NOMO-1 treated with dmso at 0.1 percent for 144 hours (cell line): Measurements from ENCODE around the gene NDUFB4.

Experiments used
- DNase-seq: peaks from one replicate; lab custom pipeline; 2025; ENCODE audit not compliant: unreplicated experiment; lab: John Stamatoyannopoulos, UW

The NDUFB4 gene

GRCh38 chr3:120596116-120596852 lies at the start of gene NDUFB4:
Gene NDUFB4, plus strand, starts transcription at chr3:120596336. Its CDS starts 24 bp downstream, at chr3:120596360.
- DNase-seq: peak; percentile 90

- no peak for DNase-seq
These were observed 45.6 kb upstream of the NDUFB4 start for GRCh38 chr3:120550546-120550945.

DNA sequence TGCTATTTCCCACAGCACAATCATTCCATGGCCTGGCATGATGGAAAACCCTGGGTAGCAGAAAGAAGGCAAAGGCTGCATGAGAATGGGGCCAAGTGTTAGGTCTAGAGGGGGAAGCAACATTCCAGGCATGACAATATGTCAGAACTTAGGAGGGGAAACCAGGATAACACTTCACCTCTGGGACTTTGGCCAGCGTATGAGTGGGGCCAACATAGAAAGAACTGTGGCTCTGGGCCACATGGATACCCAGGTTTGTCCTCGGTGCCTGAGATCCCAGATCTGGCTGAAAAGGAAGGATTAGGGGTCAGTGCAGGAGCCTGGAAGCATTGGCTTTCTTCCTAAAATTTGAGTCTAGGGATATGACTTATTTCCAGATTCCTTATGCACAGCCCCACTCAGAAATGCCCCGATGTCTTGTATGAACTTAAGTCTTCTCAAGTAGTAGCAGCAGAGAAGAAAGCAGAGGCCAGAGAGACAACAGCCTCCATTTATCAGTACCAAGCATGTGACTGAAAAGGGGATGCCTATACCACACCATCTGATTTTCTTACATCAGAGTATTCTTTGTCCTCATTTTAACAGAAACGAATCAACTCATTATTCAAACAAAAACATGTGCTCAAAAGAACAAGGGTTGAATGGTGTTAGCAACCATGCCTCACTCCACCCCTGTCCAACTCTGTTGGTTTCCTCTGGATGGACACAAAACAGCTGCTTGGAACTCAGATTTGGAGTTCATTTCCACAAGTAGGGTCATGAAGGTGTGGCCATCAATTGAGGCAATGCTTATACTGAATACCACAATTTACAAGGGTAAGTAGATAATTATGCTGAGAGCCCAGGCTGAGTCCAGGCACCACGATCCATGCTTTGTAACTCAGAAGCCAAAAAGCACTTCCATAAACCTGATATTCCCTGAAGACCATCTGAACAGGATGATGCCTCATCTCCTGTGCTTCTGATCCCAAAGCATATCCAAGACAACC lies 43.7 kb upstream of the NDUFB4 start:
- no peak for DNase-seq

- no peak for DNase-seq
These were observed 41.1 kb upstream of the NDUFB4 start for GRCh38 chr3:120554812-120555606.

DNA sequence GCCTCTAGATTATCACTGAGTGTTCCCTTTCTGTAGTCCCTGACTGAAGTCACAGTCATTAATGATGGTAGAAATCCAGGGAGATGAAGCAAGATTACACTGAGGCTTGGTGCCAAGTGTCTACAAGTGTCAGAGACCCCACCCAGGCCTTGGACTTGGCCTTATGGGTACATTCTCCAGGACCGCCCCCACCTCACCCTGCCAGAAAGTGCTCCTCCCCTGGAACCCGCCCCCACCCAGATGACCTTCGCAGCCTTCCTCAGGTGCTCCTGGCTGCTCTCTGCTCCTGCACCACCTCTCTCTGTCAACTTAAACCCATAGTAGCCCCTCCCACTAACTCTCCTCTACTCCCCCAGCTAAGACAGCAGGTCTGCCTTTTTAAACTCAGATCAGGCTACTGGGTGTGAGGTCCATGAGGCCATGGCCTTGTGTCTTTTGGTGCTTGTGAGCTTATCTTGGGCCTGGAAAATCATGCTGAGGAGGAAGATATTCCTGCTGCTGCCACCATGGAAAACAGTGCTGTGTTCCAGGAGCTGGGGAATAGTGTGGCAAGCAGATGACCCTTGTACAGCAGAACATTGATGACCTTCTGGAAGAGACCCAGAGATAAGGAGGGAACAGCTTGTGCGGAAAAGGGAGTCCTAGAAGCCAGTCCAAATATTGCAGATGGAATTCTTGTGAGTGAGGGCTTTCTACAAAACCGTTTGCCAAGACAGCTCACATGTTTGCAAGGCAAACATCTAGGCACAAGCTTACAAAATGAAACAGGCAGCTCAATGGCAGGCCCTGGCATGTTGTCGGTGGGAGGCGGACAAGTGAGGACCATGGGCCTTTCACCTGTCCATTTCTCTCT lies 40.3 kb upstream of the NDUFB4 start:
- DNase-seq: no peak

DNA sequence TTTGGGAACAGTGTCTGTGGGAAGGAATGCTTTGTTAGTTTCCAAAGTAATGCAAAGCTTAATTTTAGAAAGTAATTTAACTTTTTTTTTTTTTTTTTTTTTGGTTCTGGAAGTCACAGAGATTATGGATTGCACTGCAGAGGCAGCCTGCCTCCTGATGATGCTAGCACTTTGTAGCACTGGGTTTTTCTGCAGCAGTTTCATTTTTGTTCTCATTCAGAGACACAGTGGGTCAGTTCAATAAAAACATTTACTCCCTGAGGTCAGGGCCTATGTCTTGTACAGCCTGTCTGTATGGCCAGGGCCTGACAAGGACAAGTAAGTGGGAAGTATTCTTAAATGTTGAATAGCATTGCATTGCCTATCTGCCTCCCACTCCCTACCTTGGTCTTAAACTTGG lies 39.0 kb upstream of the NDUFB4 start:
- DNase-seq: no peak

DNA sequence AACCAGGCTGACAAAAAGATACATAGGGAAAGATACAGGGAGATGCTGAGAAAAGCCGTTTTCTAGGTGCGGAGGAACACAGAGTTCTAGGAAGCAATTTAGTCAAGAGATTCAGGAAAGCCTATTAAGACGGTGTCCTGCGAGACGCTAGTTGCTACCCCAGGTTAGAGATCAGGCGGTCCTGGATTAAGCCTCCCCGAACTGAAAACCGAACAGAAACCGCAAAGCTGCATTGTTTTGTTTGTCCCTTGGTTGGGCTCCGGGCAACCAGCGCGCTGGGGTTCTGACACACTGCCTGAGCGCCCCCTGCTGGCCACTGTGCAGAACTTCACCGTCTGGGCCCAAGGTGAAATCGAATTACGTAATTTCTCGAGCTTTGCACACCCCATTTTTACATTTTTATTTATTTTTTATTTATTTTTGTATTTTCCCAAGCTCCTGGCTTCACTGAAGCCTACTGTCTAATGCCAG lies 37.3 kb upstream of the NDUFB4 start:
- peak; percentile 78 for DNase-seq

- DNase-seq: peak; percentile 37
These were observed 36.7 kb upstream of the NDUFB4 start for GRCh38 chr3:120559242-120560061.

GRCh38 chr3:120560304-120561250 lies 35.6 kb upstream of the NDUFB4 start:
- no peak for DNase-seq

- peak; percentile 37 for DNase-seq
These were observed 34.7 kb upstream of the NDUFB4 start for GRCh38 chr3:120561251-120562045.

DNA sequence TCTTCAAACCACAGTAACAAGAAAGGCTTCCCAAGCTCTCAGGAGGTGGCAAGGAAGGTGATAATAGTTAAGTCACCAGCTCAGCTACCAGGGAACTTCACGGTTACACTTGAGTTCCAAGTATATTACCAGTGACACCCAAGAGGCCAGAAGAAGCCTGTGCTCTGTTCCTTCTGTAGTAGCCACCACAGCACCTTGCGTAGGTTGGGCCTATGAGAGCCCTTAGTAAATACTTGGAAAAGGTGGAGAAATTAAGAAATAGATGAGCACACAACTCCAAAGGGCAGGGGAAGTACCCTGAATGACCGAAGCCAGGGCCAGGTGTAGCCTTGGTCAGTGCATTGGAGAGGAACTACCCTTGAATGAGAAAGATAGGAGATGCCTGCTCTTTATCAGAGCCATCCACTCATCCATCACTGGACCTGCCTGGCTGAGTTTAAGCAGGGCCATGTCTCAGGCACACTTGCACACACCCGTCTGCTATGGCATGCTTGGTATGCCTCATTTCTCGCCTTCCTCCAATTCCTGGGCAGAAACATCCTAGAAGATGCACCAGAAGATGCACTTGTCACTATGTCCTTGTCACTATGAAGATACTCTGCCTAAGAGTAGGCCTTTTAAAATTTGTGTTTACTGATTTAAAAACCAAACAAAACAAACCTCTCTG lies 32.6 kb upstream of the NDUFB4 start:
- no peak for DNase-seq

DNA sequence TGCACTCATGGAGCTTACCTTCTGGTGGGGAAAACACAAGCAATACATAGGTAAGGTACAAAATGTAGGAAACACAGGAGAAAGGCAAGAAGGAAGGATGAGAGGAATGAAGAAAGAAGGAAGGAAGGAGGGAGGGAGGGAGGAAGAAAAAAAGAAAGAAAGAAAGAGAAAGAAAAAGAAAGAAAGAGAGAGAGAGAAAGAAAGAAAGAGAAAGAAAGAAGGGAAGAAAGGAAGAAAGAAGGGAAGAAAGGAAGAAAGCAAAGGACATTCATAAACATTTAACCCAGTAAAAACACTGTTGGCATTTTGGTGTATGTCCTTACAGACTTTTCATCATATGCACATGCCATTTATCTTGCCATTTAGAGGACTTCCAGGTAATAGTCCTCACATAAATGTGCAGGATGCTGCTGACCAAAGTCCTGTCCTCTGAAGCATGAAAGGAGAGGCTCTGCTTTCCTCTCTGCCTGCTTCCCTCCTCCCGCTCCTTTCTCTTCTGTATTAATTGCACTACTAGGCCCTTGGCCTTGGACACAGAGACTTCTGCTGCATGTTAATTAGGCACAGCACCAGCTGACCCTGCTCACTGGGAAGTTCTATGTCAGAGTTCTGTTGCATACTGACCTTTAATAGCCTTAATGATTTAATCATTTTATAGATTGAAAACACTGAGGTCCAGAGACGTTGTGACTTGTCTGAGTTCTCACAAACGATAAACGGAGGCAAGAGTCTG lies 29.7 kb upstream of the NDUFB4 start:
- no peak for DNase-seq

DNA sequence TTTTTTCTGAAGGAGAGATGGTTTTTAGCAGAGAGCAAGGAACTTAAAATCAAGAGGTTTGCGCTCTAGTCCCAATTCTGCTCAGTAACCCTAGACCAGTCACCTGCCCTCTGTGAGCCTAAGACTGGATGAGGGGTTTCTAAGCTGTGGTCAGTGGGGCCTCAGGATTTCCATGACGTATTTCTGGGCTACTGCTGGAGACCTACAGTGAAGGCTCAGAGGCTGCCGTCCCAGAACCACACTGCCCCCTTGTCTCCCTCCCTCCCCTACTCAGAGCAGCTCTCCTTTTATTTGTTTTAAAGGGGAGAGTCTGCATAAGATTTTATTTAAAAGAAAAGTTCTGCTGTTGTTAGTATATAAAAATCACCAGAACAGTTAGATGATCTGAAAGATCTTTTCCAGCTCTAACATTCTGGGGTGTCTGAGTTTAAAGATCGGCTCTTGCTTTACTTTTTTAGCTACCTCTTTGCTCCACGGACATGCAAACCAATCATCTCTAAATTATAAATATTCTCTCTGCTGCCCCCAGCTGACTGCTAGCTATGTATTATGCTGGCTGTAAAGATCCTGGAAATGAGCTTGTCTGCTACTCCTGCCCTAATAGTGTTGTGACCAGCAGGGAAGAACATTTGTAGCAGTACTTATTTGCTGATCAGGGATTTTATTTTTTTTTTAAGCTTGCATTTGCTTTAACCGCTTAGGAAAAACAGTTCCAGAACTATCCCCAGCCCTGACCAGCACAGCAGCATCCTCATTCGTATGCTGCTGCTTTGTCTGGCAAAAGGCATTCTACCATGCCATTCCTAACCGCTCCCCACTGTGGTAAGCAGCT lies 28.6 kb upstream of the NDUFB4 start:
- peak; percentile 1 for DNase-seq

DNA sequence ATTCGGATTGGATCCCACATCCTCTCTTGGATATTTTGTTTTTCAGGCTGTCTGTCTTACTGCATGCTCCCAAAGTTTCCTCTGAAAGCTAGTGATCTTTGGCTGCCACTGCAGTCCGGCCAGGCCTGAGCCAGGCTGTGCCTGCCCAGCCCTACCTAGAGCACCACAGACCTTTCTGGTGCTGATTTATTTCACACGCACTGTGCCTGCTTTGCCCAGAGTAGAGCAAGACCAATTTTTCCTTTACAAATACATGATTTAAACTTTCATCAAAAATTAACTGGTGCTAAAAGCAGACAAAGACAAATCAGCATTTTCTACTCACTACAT lies 28.0 kb upstream of the NDUFB4 start:
- DNase-seq: no peak

- no peak for DNase-seq
These were observed 27.5 kb upstream of the NDUFB4 start for GRCh38 chr3:120568598-120568997.
